ENCODE data around the gene BLID. TPM values are rescaled to one million over a fixed set of nuclear protein-coding genes. Genes with fewer than 3 reads are reported as not detected.

Gene BLID
- total RNA-seq, 1 donor from 2014 or later: 5.9 TPM

- H3K27ac ChIP-seq: peak overlapping the region; percentile 87
- TF ChIP-seq POLR2AphosphoS5 (IDR thresholded peaks at IDR 0.05; ENCODE audit: insufficient read depth in 1 of 2, low read depth in 1 of 2): no peak
- TF ChIP-seq CTCF (IDR thresholded peaks at IDR 0.05): no peak
- no peak for TF ChIP-seq POLR2A (IDR thresholded peaks at IDR 0.05)
- DNase-seq (ENCODE audit: extremely low spot score in 2 of 2): no peak
- H3K4me3 ChIP-seq: peak overlapping the region; percentile 32 to 56
- intact Hi-C loops (cut with DNase I): no loop called here
- H3K9me3 ChIP-seq: no peaks in the 10 kb centered on the region
- H3K27me3 ChIP-seq: no peaks in the 10 kb centered on the region
- no peaks in the 10 kb centered on the region for H3K36me3 ChIP-seq
- H3K4me1 ChIP-seq: peaks cover 8% of the 10 kb centered on the region
Observed at GRCh38 chr11:122098261-122098980, 17.6 kb downstream of the BLID start.

- Histone ChIP-seq H3K36me3 (no peaks in the 10 kb centered on the region), H3K4me3 (peak overlapping the region; percentile 32 to 56), H3K9me3 (no peaks in the 10 kb centered on the region), H3K27ac (peak overlapping the region; percentile 87), H3K4me1 (no peaks in the 10 kb centered on the region), H3K27me3 (no peaks in the 10 kb centered on the region)
- DNase-seq (ENCODE audit: extremely low spot score in 2 of 2): no peak
- TF ChIP-seq POLR2AphosphoS5 (IDR thresholded peaks at IDR 0.05; ENCODE audit: insufficient read depth in 1 of 2, low read depth in 1 of 2) (no peak), CTCF (IDR thresholded peaks at IDR 0.05) (no peak), POLR2A (IDR thresholded peaks at IDR 0.05) (no peak)
- intact Hi-C loops (cut with DNase I): no loop called here
Observed at GRCh38 chr11:122097419-122098001, 18.5 kb downstream of the BLID start.

GRCh38 chr11:122096272-122097112 is 19.5 kb downstream of the BLID start:
- no peak for TF ChIP-seq POLR2A (IDR thresholded peaks at IDR 0.05)
- no peak for DNase-seq (ENCODE audit: extremely low spot score in 2 of 2)

GRCh38 chr11:122095681-122096262 is 20.2 kb downstream of the BLID start:
- Histone ChIP-seq H3K27ac (peak overlapping the region; percentile 87), H3K4me3 (peak overlapping the region; percentile 32 to 56), H3K9me3 (no peaks in the 10 kb centered on the region), H3K36me3 (no peaks in the 10 kb centered on the region), H3K27me3 (no peaks in the 10 kb centered on the region), H3K4me1 (no peaks in the 10 kb centered on the region)
- intact Hi-C loops (cut with DNase I): no loop called here
- no peak for DNase-seq (ENCODE audit: extremely low spot score in 2 of 2)
- TF ChIP-seq POLR2AphosphoS5 (IDR thresholded peaks at IDR 0.05; ENCODE audit: insufficient read depth in 1 of 2, low read depth in 1 of 2) (no peak), POLR2A (IDR thresholded peaks at IDR 0.05) (no peak), CTCF (IDR thresholded peaks at IDR 0.05) (no peak)

More at GRCh38 chr11:122096272-122097112, 19.5 kb downstream of the BLID start:
- H3K4me1 ChIP-seq: no peaks in the 10 kb centered on the region
- H3K27ac ChIP-seq: peak overlapping the region; percentile 87
- intact Hi-C loops (cut with DNase I): no loop called here
- H3K36me3 ChIP-seq: no peaks in the 10 kb centered on the region
- peak overlapping the region; percentile 32 to 56 for H3K4me3 ChIP-seq
- no peaks in the 10 kb centered on the region for H3K27me3 ChIP-seq
- H3K9me3 ChIP-seq: no peaks in the 10 kb centered on the region

- peak overlapping the region; percentile 32 to 56 for H3K4me3 ChIP-seq
- no peaks in the 10 kb centered on the region for H3K27me3 ChIP-seq
- peaks cover 5% of the 10 kb centered on the region for H3K4me1 ChIP-seq
- peak overlapping the region; percentile 87 for H3K27ac ChIP-seq
- DNase-seq (ENCODE audit: extremely low spot score in 2 of 2): no peak
- H3K9me3 ChIP-seq: no peaks in the 10 kb centered on the region
- no peaks in the 10 kb centered on the region for H3K36me3 ChIP-seq
- intact Hi-C loops (cut with DNase I): no loop called here
- TF ChIP-seq POLR2A (IDR thresholded peaks at IDR 0.05) (no peak), CTCF (IDR thresholded peaks at IDR 0.05) (no peak)
Observed at GRCh38 chr11:122094836-122095235, 21.2 kb downstream of the BLID start.

Data from vagina (tissue), 2 donors.